Hepatocyte (in vitro differentiated cells): Measurements from ENCODE around the gene KRTAP21-2.

Source experiments
- EZH2 ChIP-seq: fragments of 200-600 bp; sonication (generic); IDR thresholded peaks from 2 replicates; pipeline ENCODE4 v1.6.1; 2016; ENCODE audit warnings: antibody characterized with exemption, mild to moderate bottlenecking, borderline replicate concordance
- EZH2phosphoT487 ChIP-seq: fragments of 200-600 bp; sonication (generic); IDR thresholded peaks from one replicate; pipeline ENCODE4 v1.6.1; 2018; ENCODE audit warnings: antibody characterized with exemption, mild to moderate bottlenecking, low read depth, moderate library complexity; ENCODE audit not compliant: unreplicated experiment, severe bottlenecking
- TF ChIP-seq, protein P1 (sequence below): fragments of 200-600 bp; sonication (generic); IDR thresholded peaks from 2 replicates; pipeline ENCODE4 v1.5.1; 2016; ENCODE audit warnings: antibody characterized with exemption, mild to moderate bottlenecking; ENCODE audit not compliant: poor library complexity

DNA sequence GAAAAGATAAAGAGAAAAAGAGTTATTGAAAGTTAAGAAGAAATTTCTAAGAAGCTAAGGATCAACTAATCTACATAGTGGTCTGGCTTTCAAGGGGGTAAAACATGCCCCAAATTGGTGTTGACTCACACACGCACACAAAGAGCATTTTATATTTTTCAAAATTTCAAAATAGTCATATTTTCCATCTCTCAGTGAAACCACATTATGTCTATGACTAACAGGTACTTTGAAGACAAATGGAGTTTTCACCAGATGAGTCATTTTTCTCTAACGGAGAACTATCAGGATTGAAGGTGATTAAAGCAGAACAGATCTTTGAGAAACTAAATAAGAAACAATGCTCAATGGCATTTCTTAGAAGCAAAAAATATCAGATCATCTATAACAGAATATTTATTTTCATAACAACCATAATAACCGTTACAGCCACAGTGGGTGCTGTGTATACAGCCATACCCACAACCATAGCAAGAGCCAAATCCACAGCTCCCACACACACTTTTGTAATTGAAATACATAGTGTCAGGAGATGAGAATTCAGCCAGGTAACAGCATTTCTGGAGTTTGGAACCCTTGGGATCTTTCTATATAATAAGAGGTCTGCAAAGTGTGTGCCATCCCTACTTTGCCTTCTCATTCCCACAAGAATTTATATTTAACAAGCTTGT is 28.7 kb downstream of the KRTAP21-2 start, which contains the start of gene KRTAP21-3:
- no peak for TF ChIP-seq EZH2phosphoT487
- no peak for TF ChIP-seq EZH2
- TF ChIP-seq, protein P1, sequence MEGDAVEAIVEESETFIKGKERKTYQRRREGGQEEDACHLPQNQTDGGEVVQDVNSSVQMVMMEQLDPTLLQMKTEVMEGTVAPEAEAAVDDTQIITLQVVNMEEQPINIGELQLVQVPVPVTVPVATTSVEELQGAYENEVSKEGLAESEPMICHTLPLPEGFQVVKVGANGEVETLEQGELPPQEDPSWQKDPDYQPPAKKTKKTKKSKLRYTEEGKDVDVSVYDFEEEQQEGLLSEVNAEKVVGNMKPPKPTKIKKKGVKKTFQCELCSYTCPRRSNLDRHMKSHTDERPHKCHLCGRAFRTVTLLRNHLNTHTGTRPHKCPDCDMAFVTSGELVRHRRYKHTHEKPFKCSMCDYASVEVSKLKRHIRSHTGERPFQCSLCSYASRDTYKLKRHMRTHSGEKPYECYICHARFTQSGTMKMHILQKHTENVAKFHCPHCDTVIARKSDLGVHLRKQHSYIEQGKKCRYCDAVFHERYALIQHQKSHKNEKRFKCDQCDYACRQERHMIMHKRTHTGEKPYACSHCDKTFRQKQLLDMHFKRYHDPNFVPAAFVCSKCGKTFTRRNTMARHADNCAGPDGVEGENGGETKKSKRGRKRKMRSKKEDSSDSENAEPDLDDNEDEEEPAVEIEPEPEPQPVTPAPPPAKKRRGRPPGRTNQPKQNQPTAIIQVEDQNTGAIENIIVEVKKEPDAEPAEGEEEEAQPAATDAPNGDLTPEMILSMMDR = no peak
